ENCODE data around the gene GLI1.

DNA sequence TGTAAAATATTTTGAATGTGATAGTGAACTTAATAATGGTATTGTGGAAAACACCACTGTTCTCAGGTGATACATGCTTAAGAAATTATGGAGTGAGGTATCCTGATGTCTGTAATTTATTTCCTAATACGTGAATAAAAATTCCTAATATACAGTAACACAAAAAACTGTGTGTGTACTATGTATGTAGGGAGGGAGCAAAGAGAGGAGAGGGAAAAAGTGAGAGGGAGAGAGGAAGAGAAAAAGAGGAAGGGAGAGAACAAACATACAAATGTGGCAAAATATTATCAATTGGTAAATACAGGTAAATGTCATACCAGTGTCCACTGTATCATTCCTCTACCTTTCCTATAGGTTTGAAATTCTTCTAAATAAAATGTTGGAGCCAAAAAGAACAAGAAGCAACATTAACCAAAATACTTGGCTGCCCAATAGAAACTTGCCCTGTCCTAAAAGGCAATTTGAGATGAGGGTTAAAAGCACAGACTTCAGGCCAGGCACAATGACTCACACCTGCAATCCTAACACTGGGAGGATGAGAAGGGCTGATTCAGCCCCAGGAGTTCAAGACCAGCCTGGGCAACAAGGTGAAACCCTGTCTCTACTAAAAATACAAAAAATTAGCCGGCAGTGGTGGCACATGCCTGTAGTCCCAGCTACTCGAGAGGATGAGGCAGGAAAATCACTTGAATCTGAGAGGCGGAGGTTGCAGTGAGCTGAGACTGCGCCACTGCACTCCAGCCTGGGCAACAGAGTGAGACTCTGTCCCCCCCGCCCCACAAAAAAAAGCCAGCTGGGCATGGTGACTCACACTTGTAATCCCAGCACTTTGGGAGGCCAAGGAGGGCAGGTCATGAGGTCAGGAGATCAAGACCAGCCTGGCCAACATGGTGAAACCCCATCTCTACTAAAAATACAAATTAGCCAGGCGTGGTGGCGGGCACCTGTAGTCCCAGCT lies 43.3 kb upstream of the GLI1 start:
- TF ChIP-seq POLR2AphosphoS5 (IDR thresholded peaks at IDR 0.05) (no peak), CTCF (IDR thresholded peaks at IDR 0.05) (no peak), EP300 (IDR thresholded peaks at IDR 0.05) (no peak), POLR2A (IDR thresholded peaks at IDR 0.05) (no peak)
